ENCODE results near the gene DOK4.

DNA sequence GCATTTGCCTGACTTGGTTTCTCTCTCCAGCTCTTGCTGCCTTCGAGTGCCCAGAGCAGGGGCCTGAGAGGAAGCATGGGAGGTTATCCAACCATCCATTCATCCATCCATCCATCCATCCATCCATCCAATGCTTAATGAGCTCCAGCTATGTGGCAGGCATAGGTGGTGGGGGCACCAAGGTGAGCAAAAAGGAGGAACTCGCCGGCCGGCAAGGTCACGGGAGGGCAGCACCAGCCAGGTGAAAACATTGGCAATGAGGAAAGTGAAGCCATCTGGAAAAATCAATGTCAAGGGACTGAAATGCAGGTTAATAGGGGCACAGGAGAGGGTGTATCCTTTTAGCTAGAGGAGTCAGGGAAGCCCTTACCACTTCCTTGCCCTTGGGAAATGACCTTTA, 18.2 kb upstream of the DOK4 start:
- TF ChIP-seq, protein P1, sequence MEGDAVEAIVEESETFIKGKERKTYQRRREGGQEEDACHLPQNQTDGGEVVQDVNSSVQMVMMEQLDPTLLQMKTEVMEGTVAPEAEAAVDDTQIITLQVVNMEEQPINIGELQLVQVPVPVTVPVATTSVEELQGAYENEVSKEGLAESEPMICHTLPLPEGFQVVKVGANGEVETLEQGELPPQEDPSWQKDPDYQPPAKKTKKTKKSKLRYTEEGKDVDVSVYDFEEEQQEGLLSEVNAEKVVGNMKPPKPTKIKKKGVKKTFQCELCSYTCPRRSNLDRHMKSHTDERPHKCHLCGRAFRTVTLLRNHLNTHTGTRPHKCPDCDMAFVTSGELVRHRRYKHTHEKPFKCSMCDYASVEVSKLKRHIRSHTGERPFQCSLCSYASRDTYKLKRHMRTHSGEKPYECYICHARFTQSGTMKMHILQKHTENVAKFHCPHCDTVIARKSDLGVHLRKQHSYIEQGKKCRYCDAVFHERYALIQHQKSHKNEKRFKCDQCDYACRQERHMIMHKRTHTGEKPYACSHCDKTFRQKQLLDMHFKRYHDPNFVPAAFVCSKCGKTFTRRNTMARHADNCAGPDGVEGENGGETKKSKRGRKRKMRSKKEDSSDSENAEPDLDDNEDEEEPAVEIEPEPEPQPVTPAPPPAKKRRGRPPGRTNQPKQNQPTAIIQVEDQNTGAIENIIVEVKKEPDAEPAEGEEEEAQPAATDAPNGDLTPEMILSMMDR (IDR thresholded peaks at IDR 0.05) = no peak
- TF ChIP-seq POLR2A (IDR thresholded peaks at IDR 0.05) (no peak), POLR2AphosphoS5 (IDR thresholded peaks at IDR 0.05) (no peak), EP300 (IDR thresholded peaks at IDR 0.05) (no peak)
